Measurements from ENCODE around the gene PGS1.

Gene PGS1

GRCh38 chr17:78419970-78420815 lies 41.7 kb downstream of the PGS1 start:
- H3K4me3 ChIP-seq (ENCODE audit: control insufficient read depth, low read depth, low read length), result no peak overlapping the region
- no peak for DNase-seq (ENCODE audit: low read depth)
- TF ChIP-seq CTCF (IDR thresholded peaks at IDR 0.05; ENCODE audit: control insufficient read depth, insufficient read depth, low read depth, low read length, missing control alignments), result no peak

GRCh38 chr17:78421084-78421533 lies 42.7 kb downstream of the PGS1 start:
- DNase-seq (ENCODE audit: low read depth), result no peak
- TF ChIP-seq CTCF (IDR thresholded peaks at IDR 0.05; ENCODE audit: control insufficient read depth, insufficient read depth, low read depth, low read length, missing control alignments), result no peak
- no peak overlapping the region for H3K4me3 ChIP-seq (ENCODE audit: control insufficient read depth, low read depth, low read length)

- TF ChIP-seq CTCF (IDR thresholded peaks at IDR 0.05; ENCODE audit: control insufficient read depth, insufficient read depth, low read depth, low read length, missing control alignments), result peak; percentile 99
- no peak overlapping the region for H3K4me3 ChIP-seq (ENCODE audit: control insufficient read depth, low read depth, low read length)
- no peak for DNase-seq (ENCODE audit: low read depth)
These were observed 43.3 kb downstream of the PGS1 start for GRCh38 chr17:78421534-78422266.

- TF ChIP-seq CTCF (IDR thresholded peaks at IDR 0.05; ENCODE audit: control insufficient read depth, insufficient read depth, low read depth, low read length, missing control alignments), result no peak
- DNase-seq (ENCODE audit: low read depth), result no peak
- no peak overlapping the region for H3K4me3 ChIP-seq (ENCODE audit: control insufficient read depth, low read depth, low read length)
These were observed 43.8 kb downstream of the PGS1 start for GRCh38 chr17:78422267-78422605.

- no peak for TF ChIP-seq CTCF (IDR thresholded peaks at IDR 0.05; ENCODE audit: control insufficient read depth, insufficient read depth, low read depth, low read length, missing control alignments)
- DNase-seq (ENCODE audit: low read depth), result no peak
- H3K4me3 ChIP-seq (ENCODE audit: control insufficient read depth, low read depth, low read length), result no peak overlapping the region
These were observed 44.6 kb downstream of the PGS1 start for GRCh38 chr17:78422872-78423588.

GRCh38 chr17:78423961-78424675 lies 45.7 kb downstream of the PGS1 start:
- no peak for TF ChIP-seq CTCF (IDR thresholded peaks at IDR 0.05; ENCODE audit: control insufficient read depth, insufficient read depth, low read depth, low read length, missing control alignments)
- no peak for DNase-seq (ENCODE audit: low read depth)
- no peak overlapping the region for H3K4me3 ChIP-seq (ENCODE audit: control insufficient read depth, low read depth, low read length)
